HG03520 (cell line): Measurements from ENCODE around the gene PROZ.

ENCODE experiments used
- ATAC-seq: cut with Tn5 transposase; IDR thresholded peaks from one replicate; pipeline ENCODE4 v1.9.1; 2021; ENCODE audit warnings: mild to moderate bottlenecking, moderate library complexity; ENCODE audit not compliant: unreplicated experiment

Gene PROZ

DNA sequence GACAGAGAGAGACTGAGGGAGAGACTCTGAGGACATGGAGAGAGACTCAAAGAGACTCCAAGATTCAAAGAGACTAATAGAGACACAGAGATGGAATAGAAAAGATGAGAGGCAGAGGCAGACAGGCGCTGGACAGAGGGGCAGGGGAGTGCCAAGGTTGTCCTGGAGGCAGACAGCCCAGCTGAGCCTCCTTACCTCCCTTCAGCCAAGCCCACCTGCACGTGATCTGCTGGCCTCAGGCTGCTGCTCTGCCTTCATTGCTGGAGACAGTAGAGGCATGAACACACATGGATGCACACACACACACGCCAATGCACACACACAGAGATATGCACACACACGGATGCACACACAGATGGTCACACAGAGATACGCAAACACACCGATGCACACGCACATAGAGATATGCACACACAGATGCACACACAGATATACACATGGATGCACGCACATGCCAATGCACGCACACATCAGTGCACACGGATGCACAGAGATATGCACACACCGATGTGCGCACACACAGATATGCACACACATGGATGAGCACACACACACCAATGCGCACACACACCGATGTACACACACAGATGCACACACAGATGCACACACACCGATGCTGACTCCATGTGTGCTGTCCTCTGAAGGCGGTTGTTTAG lies 39.2 kb upstream of the PROZ start:
- ATAC-seq = no peak

DNA sequence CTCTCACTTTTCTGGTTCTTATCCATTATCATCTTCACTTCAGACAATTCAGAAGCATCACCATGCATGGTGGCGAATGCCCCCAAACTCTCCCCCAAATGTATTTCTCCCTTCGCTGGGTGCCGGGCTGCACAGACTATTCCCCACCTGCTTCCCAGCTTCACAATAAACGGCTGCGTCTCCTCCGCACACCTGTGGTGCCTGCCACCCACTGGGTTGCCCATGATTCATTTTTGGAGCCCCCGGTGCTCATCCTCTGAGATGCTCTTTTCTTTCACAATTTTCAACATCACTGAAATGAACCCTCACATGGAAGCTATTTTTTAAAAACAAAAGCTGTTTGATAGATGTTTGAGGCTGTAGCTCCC lies 38.6 kb upstream of the PROZ start:
- no peak for ATAC-seq

DNA sequence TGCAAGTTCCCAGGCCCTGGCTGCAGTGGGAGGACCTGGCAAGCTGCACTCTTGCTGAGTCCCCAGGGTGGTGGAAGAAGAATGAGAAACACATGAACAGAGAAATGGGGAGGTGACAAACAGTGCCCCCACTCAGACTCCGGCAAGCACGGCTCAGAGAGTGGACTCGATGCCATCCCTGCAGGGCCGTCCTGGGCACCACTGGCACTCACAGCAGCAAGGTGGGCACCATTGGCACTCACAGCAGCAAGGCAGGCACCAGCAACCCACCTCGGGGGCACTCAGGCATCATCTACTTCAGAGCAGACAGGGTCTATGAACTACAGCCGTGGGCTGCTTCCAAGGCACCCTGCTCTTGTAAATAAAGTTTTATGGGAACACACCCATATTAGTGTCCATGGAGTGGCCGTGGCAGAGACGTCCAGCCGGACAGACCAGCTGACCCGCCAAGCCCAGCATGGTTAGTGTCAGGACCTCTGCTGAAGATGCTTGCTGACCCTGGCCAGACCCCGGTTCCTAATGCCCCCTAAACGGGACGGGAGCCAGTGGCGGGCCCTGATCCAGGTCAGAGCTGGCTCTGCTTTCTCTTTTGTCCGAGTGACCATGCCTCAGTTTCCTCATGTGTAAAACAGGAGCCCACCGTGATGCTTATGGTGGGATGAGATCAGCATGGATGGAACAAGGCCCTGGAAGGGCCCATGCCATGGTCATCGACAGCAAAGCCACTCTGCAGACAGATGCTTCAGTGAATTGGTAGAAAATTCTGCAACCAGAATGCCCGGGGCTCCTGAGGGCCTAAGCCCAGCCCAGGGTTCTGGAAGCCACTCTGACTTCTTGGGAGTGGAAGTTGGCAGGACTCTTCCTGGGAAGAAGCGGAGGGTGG lies 37.9 kb upstream of the PROZ start:
- no peak for ATAC-seq

DNA sequence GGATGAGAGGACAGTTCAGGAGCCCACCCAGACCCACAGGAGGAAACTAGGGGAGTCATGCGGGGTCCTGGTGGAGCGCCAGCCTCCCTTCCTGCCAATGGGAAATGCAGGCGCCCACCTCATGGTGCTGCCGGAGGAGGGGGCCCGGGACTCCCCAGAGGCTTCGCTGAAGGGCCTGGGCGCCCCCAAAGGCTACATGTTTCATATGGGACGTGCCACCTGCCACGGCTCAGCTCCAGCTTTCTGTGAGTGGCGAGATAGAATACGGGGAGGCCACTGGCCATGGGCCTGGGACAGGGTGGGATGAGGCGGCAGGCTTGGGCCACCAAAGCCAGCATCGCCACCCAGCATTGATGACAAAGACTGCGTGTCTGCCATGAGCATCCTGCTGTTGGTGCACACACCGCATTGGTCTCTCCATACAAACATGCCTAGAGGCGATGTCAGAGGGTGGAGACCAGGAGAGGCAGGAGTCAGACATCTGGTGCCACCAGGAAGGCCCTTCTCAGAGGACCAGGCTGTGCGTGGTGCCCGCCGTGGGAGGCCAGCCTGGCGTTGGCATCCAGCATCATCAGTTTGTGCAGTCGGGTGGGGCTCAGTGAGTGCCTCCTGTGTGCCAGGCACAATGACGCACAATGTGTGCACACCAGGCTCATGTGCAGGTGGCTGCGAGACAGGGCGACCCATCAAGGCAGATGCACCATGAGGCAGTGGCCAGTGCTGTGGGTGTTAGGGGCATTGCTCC lies 37.1 kb upstream of the PROZ start:
- ATAC-seq = no peak

DNA sequence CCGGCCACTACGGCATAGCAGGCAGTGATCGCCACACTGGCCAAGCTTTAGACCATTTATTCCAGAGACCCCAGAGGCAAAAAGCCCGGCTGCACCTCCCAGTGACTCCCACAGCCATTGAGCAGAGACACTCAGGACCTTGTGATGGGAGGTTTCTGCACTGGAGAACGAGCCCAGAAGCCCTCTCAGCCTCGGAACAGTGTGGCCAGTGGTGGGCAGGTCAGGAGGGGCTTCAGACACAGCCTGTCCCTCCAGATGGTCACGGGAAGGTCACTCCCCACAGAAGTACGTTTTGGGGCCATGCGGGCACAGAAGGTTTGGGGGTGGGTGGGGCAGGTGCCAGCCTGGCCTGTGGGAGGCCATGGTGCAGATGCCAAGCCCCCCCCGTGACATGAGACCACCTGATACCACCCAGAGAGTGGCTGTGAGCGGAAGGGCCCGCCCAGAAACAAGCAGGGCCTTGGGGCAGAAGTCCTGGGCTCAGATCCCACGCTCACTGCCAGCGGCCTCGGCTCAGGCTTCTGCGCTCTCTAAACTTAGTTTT lies 36.4 kb upstream of the PROZ start:
- ATAC-seq = no peak

DNA sequence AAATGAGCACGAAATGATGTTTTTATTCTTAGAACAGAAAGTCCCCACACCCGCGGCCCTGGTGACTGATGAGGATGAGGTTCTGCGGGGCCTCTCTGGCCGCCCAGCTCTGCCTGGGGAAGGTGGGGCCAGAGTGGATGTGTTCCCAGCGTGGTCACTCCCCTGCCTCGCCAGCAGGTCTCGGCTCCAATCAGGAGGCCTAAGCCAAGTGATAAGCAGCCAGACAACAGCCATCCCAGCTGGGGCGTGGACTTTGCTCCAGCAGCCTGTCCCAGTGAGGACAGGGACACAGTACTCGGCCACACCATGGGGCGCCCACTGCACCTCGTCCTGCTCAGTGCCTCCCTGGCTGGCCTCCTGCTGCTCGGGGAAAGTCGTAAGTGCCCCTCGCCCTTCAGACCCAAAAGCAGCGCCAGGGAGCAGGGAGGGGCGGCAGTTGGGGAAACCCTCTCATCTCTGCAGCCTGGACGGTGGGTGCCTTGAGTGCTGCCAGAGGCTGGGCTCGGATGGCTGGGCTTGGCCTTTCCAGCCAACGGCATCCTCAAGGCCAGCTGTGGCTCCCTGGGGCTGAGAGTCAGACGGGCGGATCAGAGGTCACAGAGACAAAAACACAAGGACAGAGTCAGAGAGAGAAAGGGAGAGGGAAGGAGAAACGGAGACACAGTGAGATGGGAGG lies 35.8 kb upstream of the PROZ start, which contains the start of gene F10:
Gene F10 (plus strand): TSS at position 250 of the 676 bp plus-strand sequence. CDS start 57 bp downstream, at position 307.
- no peak for ATAC-seq

DNA sequence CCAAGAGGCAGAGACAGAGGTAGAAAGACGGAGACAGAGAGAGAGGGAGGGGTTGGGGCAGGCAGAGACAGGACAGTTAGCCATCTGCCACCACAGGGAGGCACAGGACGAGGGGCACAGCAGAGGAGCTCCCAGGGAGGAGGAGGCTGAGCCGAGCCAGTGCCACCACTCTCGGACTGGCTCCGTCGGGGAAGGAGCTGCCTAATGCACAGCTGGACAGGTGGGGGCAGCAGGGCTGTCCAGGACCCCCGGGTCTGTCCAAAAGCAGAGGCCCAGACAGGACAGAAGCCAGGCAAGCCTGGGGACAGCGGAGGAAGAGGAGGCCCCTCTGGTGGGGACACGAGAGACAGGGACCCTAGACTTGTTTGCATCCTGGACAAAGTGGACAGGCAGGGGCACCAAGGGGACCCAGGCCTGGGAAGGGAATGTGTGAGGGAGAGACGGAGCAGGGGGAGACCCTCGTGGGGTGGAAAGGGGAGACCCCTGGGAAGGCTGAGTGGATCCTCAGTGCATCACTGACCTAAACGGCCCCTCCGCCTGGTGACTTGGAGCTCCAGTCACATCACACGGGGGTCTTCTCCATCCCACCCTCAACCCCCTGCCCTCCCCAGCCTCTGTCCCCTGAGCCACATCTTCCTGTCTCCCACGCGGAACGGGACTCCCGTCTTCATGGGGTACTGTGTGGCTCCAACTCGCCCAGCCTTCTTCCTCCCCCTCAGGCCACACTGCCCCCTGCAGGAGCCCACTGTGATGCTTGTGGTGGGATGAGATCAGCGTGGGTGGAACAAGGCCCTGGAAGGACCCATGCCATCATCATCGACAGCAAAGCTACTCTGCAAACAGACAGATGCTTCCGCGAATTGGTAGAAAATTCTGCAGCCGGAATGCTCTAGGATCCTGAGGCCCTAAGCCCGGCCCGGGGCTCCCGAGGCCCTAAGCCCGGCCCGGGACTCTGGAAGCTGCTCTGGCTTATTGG lies 34.9 kb upstream of the PROZ start:
- no peak for ATAC-seq

DNA sequence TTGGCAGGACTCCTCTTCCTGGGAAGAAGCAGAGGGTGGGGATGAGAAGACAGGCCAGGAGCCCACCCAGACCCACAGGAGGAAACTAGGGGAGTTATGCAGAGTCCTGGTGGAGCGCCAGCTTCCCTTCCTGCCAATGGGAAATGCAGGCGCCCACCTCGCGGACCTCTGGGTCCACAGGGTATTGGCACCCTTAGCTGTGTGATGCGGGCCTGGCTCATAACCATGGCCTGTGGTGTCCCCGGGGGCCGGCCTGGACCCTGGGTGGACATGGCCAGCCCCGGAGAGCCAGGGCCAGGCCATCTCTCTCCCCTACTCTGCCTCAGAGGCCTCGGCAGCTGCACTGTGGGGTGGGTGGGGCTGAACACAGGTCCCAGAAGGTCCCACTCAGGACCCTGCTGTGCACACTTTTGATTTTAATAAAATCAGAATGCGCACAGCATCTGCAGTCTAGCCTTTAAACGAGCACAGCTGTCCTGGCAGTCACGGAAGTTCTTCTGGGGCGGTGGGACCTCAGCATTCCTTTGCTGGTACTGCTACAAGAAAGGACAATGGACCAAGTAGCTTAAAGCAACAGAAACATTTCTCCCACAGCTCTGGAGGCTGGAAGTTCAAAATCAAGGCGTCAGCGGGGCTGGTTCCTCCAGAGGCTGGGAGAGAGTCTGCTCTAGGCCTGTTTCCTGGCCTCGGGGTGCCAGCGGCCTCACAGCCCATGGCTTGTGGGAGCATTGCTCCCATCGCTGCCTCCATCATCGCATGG lies 34.1 kb upstream of the PROZ start:
- no peak for ATAC-seq

DNA sequence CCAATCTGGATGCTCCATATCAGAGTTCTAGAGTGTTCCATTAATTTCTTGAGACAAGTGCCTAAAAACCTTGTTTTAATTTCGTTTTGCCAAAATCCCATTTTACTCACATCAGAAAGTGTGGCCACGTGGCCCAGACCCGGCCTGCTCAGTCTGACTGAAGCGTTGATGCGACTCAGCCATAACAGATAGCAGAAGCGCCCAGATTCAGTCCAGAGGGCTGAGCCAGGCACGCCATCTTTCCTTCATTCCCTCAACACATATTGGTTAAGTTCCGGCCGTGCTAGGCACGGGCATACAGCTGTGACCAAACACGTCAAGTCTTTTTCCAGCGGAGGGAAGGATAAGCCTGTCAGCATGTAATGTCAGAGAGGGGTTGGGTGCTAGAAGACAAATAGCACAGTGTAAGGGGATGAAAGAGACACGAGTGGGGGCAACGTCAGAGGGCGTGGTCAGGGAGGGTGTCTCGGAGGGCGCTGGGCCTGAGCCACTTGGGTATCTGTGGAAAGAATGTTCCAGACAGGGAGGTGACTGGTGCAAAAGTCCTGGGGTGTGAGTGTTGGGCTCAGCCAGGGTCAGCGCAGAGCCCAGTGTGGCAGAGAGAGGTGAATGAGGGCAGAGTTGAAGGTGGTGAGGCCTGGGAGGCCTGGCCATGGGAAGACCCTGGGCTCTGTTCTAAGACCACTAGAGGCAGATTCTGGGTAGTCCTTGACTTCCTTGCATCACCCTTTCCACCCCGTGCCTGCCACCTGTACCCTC lies 32.8 kb upstream of the PROZ start:
- no peak for ATAC-seq

DNA sequence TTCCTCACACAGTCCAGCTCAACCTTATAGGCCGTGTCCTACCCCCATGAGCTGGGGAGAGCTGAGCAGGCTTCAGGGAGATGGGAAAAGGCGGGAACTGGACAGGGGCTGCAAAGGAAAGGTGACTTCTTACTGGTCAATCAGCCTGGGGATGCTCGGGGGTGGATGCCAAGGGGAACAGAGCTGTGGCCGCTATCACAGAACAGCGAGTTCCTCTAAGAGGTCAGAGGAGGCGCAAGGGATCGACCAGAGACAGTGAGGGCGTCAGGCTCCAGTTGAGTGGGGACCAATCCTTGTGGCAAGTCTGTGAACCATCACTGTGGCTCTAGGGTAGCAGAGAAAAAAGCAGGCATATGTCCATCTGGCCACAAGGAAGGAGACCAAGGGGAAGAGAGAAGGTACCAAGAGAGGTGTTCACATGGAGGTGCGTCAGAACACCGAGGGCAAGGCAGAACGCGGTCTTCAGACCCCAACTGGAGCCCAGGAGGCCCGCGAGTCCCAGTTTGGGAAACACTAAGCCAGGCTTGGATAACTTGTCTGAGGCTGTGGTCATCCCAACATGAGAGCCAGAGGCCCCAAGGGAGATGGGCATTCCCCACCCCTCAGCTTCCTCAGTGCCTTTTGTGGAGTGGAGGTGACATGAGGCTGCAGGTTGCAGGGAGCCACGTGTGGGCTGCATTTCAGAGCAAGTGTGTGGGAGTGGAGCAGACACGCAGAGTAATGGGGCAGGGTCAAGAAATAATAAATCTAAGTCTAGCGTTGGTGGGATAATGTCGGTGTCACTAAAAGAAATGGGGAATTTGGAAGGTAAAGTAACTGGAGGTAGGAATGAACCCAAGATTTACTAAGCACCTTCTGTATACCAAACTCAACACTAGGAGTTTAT lies 31.9 kb upstream of the PROZ start:
- ATAC-seq = no peak

DNA sequence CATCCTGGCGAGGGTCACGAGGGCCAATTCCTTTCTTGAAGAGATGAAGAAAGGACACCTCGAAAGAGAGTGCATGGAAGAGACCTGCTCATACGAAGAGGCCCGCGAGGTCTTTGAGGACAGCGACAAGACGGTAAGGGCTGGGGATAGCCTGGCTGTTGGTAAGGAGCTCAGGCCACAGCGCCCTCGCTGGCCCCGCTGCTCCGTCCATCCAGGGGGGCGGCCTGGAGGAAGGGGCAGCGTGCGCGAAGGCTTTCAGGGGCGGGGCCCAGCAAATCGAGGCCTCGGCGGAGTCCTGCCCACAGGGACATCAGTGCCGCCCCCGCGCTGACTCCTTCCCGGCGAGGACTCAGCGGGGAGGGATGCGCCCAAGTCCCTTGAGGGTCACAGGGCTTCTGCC lies 29.0 kb upstream of the PROZ start:
- no peak for ATAC-seq

DNA sequence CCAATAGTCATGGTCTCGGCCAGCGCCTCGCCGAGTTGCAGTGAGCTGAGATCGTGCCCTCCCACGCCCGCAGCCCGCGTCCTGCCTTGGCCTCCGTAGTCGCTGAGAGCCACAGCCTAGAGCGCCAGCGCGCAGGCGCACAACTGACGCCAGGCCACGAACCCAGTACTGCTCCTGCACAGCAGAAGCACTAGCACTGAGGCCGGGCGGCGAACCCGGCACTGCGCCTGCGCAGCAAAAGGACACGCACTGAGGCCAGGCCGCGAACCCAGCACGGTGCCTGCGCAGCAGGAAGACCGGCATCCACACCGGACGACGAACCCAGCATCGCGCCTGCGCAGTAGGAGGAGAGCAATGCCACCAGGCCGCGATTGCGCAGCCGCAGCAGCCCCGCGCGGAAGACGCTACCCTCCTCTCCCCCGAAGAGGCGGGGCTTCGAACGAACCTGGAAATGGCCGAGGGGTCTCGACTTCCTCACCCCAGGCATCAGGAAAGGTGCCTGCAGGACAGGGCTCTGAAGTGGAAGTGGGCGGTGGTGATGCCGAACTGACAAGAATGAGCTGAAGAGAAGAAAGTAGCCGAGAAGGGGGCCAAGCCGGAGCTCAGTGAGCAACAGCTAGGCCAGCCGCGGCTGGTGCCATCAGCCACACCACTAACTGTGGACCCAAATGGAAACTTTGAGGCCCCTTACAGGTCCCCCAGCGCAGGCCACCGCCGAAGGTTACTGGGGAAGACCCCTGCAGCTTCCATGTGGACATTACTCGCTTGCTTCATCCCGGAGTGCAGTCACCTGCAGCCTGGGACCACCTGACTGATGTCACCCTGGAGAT lies 28.3 kb upstream of the PROZ start:
- no peak for ATAC-seq

DNA sequence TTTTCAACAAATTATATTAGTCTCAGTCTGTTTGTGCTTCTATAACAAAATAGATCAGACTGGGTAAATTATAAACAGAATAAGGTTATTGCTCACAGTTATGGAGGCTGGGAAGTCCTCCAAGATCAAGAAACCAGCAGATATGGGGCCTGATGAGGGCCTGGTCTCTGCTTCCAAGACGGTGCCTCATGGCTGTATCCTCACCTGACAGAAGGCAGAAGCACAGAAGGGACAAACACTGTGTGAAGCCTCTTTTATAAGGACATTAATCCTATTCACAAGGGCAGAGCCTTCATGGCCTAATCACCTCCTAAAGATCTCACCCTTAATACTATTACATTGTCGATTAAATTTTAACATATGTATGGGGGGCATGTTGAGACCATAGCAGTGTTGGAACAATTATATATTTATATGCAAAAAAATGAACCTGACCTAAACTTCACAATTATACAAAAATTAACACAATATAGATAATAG lies 23.1 kb upstream of the PROZ start:
- no peak for ATAC-seq

DNA sequence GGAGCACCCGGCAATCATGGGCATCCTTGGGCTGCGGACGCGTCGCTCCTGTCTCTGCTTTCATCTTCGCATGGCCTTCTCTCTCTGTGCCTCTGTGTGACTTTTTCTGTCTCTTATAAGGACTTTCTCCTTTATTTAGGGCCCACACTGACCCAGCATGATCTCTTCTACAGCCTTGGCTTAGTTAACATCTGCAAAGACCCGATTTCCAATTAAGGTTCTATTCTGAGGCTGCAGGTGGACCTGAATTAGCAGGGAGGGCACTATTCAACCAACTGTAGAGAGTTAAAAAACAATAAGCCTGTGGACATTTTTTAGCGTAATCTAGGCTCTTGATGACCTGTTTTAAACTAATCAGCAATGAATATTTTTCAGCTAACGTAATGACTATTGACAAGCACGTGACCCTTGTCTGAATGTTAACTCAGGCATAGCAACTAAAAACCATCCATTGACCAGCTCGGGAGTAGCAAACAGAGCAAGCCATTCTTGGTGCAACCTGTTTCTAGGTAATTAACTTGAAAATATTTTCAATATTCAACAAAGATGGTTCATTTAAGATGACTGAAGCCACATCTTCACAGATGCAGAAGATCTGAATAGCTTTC lies 20.7 kb upstream of the PROZ start:
- no peak for ATAC-seq

DNA sequence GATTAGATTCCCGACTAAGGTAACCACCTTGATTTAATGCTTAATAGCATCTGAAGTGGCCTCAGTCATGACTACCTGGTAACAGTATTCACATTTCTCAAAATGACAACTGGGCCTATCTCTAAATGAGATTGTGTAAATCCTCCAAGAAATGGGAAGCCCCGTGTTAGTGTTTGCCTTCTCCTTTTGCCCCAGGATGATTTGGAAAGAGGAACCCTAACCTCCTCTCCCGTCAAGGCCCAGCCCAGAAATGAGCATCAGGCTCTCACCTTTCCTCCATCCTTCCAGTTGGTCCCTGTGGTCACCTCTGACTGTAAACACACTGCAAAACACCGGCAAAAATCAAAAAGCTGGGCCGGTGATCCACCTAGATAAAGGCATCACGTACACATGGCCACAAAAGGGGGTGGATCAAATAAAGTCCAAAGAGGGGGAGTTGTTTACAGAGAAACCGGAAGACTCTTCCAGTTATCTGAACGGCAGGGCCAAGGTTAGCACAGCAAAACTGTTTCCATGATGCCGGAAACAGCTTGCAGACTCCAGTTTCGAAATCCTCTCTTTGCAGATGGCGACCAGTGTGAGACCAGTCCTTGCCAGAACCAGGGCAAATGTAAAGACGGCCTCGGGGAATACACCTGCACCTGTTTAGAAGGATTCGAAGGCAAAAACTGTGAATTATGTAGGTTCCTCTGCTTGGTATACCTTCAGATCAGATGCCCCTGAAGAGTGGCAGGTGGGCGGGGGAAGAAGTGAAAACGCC lies 19.5 kb upstream of the PROZ start:
- ATAC-seq = no peak
